ENCODE measurements around the gene ARF5.

ARF5 gene

GRCh38 chr7:127635659-127636285 is 47.6 kb downstream of the ARF5 start:
- no peak overlapping the region for H3K27ac ChIP-seq
- no peaks in the 10 kb centered on the region for H3K9me3 ChIP-seq (ENCODE audit: low read depth, low read length)
- no peak overlapping the region for H3K9ac ChIP-seq (ENCODE audit: insufficient read length)
- no peak overlapping the region for H3K4me3 ChIP-seq
- no peak for DNase-seq (ENCODE audit: low read depth, low spot score)
- H3K36me3 ChIP-seq (ENCODE audit: insufficient read depth, low read length) = no peaks in the 10 kb centered on the region
- TF ChIP-seq EZH2 (IDR thresholded peaks at IDR 0.05) = no peak
- no peak for TF ChIP-seq FOXP2 (optimal IDR thresholded peaks at IDR 0.05; ENCODE audit: control extremely low read depth, extremely low read length, insufficient read depth)
- no peak for TF ChIP-seq POLR2AphosphoS5 (IDR thresholded peaks at IDR 0.05; ENCODE audit: borderline replicate concordance, low read depth, low read length)

DNA sequence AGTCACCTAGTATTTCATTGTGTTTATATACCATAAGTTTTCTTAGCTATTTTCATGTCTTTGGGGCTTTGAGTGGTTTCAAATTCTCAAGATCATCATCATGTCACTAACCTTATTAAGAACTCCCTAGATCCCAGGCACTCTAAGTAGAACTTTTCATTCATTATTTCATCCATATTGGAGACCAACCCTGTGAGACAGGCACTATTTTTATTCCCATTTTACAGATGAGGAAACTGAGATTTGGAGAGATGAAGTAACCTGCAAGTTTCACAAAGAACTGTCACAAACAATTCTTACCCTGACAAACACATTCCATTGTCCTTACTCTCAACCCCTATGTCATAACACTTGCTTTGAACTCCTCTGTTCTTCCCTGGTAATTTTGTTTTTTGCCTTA is 50.0 kb downstream of the ARF5 start:
- no peak for TF ChIP-seq POLR2AphosphoS5 (IDR thresholded peaks at IDR 0.05; ENCODE audit: borderline replicate concordance, low read depth, low read length)
- no peak for TF ChIP-seq EZH2 (IDR thresholded peaks at IDR 0.05)
- TF ChIP-seq FOXP2 (optimal IDR thresholded peaks at IDR 0.05; ENCODE audit: control extremely low read depth, extremely low read length, insufficient read depth) = no peak
- no peak overlapping the region for H3K4me3 ChIP-seq
- no peaks in the 10 kb centered on the region for H3K9me3 ChIP-seq (ENCODE audit: low read depth, low read length)
- no peak overlapping the region for H3K27ac ChIP-seq
- no peak overlapping the region for H3K9ac ChIP-seq (ENCODE audit: insufficient read length)
- H3K36me3 ChIP-seq (ENCODE audit: insufficient read depth, low read length) = no peaks in the 10 kb centered on the region
- DNase-seq (ENCODE audit: low read depth, low spot score) = no peak
